GM19372 (cell line): ENCODE measurements around the gene RAMACL.
"Not testable (repeated sequence)": the region's sequence is repeated elsewhere in the genome, so short reads cannot be mapped to it uniquely, and the experiment has no call there.

Experiments
- ATAC-seq: cut with Tn5 transposase; IDR thresholded peaks from one replicate; pipeline ENCODE4 v1.9.1; 2021; ENCODE audit warnings: mild to moderate bottlenecking, low read depth, moderate library complexity; ENCODE audit not compliant: unreplicated experiment

The RAMACL gene

GRCh38 chr6:166597711-166598440, 11.4 kb upstream of the RAMACL start:
- no peak for ATAC-seq

DNA sequence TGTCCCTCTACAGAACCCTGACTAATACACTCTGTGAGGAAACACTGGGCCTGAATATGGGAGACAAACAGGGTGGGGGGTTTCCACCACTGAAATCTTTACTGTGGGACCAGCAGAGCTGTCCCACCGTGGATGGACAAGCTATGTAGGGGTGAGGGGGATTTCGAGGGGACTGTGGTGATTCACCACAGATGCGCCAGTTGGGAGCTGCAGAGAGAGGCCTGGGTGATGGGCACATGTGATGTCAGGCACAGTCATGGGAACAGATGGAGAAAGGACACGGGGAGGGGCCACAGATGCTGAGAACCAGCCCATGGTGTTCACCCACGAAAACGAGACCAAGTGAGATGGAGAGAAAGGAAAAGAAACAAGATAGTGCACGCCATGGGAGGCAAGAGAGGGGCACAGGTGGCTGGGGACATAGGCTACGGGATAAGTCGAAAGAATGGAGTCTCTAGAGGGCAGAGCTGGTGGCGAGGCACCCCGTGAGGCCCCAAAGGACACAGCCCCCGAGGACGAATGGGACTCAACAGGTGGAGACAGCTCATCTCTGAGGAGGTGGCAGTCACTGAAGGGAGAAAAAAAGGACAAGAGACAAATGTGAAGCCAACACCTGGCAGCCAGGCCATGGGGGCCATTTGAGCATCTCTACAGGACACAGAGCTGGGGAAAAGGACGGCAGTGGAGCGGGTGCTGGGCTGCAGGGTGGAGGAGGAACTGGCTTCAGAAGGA, 10.5 kb upstream of the RAMACL start:
- no peak for ATAC-seq

DNA sequence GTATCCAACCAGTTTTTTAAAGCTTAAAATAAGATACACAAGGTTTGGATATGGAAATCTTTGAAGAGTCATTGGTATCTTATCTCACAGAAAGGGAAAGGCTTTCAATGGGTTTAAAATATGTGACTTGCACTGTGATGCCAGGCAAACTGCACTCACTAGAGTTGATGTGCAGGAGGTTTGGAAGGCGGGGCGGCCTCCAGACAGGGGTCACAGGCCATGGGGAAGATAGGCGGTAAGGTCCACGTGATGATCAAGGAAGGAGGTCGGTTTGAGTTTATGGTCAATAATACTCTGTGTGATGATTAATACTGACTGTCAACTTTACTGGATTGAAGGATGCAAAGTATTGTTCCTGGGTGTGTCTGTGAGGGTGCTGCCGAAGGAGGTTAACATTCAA, 9.5 kb upstream of the RAMACL start:
- ATAC-seq = no peak

DNA sequence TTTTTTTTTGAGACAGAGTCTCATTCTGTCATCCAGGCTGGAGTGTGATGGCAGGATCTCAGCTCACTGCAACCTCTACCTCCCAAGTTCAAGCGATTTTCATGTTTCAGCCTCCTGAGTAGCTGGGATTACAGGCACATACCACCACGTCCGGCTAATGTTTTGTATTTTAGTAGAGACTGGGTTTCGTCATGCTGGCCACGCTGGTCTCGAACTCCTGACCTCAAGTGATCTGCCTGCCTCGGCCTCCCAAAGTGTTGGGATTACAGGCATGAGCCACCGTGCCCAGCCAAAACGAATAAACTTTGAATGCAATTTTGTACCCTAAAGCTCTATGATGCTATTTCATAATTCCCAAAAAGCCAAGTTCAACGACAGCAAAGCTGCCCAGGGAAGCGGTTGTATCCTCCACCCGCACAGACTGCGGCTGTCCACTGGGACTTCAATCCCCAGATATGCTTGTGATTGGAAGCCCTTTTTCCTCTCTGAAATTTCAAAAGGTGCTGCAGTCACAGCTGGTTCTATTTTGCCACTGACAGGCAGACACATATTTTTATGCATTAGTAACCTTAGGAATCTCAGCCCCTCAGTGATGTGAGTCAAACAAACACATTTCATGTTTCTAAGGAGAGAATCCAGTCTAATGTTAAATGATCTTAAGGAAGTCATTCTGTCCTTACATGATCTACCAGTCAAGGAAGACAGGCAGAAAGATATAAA, 8.7 kb upstream of the RAMACL start:
- no peak for ATAC-seq

GRCh38 chr6:166592821-166593220, 6.3 kb upstream of the RAMACL start:
- ATAC-seq = no peak

- no peak for ATAC-seq
Measured at GRCh38 chr6:166591961-166592520, 5.6 kb upstream of the RAMACL start.

- ATAC-seq = no peak
Measured at GRCh38 chr6:166591026-166591425, 4.5 kb upstream of the RAMACL start.

- no peak for ATAC-seq
Measured at GRCh38 chr6:166589786-166590574, 3.5 kb upstream of the RAMACL start.

- no peak for ATAC-seq
Measured at GRCh38 chr6:166589337-166589731, 2.9 kb upstream of the RAMACL start.

- peak; percentile 39 for ATAC-seq
Measured at GRCh38 chr6:166588691-166589336, 2.3 kb upstream of the RAMACL start.

DNA sequence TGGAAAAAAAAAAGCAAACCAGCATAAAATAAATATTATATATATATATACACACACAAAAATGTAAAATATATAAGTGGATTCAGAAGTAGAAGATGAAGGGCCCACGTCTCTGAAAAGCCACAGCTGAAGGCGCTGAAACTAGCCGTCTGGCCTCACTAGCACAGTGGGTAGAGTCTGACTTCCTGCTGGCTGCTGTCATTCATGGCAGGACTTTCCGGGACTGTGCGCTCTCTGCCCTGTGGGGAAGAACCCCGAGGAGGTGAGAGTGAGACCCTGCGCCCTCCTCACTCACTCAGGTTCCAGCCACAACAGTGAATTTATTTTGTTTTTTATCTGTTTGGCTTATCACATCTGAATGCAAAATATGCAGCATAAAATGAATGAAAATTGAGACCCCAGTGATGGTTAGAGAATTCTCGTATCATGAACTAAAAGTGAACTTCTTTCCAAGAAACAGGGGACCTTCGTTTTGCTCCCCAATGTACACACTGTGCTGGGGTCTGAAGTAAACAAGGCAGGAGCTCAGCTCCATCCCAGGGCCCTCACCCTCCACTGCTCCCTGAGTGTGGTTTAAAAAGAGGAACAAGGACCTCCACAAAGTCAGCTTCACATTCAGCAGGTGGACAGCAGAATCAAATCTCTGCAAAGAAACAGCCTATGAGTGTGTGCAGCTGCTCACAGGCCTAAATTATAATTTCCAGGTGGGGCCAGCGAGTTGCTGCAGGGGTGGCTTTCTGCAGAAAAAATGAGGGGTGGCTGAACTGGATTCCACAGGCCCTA, 1.3 kb upstream of the RAMACL start:
- ATAC-seq = peak; percentile 73

DNA sequence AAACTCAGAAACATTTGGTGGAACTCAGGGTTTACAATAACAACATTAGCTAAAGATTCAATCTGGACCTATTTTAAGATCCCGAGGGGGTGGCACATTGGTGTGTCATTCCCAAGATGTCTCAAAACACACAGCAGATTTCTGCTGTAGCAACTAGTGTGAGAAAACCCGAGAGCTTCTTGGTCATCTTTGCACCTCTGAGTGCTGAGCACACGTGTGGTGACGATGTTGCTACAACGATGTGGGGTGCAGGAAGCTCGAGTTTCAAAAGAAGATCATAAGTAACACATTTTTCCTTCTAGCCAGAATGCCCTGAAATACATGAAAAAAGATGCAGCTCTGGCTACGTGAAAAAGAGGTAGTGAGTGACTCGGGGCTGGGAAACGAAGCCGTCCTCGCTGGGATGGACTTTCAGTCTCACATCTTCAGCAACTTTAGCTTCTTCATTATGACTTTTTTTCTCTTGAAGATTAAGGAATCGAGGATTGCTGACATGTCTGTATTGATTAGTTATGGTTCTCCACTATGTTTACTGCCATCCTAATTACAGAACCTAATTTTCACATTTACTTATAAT, 1.5 kb downstream of the RAMACL start:
- no peak for ATAC-seq

DNA sequence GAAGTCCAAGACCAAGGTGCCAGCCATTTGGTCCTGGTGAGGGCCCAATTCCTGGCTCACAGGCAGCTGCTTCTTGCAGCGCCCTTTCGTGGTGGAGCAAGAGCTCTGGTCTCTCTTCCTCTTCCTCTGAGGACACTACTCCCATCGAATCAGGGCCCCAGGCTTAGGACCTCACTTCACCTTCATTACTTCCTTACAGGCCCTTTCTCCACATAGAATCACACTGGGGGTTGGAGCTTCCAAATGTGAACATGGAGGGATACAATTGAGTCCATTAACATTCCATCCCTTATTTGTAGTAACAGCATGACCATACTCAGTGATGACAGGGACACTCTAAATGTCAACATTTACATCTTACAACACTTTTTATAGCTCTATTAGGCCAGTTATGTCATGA, 2.3 kb downstream of the RAMACL start:
- ATAC-seq = no peak

DNA sequence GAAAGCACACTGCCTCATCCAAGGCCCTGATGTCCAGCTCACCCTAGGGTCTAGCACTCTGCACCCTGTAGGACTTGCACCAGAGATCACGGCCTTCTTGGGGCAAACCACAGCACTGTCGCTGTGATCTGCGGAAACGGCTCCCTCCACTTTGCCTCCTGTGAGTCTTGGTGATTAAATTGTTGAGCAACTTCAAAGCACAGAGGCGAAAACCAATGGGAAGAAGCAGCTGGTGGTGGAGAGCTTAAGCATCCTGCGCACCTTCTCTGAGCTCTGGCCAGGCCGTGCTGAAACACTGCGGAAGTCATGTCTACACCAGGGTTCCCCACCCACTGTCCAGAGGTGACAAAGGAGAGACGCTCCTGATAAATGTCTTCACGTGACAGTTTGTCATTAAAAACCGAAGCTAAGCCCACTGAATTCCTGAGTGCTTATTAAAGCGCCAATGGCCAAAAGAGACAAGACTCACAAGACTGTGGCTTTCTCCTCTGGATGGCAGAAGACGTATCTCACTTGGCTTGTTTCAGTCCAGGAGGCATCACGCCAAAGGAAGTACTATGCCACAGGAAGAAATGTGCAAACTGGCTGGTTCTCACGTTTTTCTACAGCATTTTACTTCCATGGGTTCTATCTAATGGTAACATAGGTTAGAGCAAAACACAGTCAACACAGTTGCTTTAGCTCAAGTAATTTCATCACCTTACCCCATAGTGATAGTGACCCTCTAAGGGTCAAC, 3.1 kb downstream of the RAMACL start:
- ATAC-seq = no peak

DNA sequence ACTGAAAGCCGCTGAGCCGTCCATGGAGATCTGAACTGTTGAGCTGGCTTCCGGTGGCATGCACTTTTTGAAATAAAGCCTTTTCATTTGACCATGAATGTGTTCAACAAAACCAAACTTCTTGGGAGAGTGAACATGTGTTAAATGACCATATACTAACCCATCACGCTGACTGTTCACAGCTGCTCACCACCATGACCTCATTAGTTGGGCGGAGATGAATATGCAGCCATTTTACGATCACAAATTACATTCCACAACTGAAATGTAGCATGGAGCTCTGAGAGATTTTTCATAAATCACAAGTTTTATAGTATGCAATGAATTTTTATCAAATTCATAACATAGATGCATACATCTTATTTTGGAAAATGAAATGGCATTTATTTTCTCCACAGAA, 4.2 kb downstream of the RAMACL start:
- no peak for ATAC-seq

GRCh38 chr6:166581801-166582200, 4.7 kb downstream of the RAMACL start:
- not testable (repeated sequence) for ATAC-seq

DNA sequence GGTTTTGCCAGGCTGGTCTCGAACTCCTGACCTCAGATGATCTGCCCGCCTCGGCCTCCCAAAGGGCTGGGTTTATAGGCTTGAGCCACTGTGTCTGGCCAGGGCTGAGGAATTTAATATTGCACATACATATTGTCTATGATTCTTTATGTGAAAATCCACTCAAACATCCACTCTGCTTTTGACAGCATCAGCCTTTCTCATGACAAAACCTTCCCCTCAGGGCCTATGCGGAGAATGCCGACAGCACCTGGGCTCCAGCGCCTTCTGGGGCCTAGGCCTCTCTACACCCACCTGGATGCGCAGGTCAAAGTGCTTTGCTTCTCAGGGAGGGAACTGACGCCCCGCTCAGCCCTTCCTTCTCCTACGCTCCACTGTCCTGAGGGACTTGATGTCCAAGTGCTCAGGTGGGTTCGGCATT, 5.4 kb downstream of the RAMACL start:
- ATAC-seq = no peak
